ENCODE results near the gene CALN1.
"Not testable (repeated sequence)": the region's sequence is repeated elsewhere in the genome, so short reads cannot be mapped to it uniquely, and the experiment has no call there.

CALN1 gene

DNA sequence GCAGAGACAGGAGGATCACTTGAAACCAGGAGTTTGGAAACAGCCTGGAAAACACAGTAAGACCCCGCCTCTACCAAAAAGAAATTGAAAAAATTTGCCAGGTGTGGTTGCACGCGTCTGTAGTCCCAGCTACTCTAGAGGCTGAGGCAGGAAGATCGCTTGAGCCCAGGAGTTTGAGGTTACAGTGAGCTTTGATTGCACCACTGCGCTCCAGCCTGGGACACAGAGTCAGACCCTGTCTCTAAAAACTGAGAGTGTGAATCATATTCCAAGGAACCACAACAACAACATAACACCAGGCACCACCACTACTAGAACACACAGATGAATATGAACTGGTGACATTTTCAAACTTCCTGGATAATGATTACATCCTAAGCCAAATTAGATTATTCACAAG is 324.2 kb downstream of the CALN1 start:
- in situ Hi-C loops (cut with HindIII; ENCODE audit: low pct_ligation_motif_present, low pct_unique_long_range_greater_than_20kb, low sequenced_read_pairs) = no loop called here
- DNase-seq = no peak

DNA sequence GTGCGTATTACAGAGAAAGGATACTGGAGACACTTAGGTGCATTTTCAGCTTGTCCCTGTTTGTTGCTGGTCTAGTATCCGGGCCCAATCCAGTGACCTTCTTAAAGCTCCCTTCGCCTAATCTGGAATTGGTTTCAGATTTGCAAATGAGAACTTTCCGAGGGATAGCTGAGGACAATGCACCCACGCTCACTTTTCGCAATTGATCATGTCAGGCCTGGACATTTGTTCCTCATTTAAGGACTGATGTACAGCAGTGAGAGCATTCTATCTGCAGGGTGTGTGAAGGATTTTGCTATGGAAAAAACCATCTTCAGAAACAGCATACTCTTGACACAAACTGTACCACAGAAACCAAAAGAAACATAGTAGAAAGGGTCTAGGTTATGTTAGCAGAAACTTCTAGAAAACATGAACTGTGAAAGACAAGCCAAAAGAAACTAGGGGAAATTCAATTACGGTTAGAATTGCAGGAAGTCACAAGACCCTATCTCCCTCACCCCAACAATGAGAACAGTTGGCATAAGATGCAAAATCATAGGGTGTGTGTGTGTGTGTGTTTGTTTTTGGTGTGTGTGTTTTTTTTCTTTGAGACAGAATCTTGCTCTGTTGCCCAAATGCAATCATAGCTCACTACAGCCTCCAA is 331.1 kb downstream of the CALN1 start:
- no peak for DNase-seq
- in situ Hi-C loops (cut with HindIII; ENCODE audit: low pct_ligation_motif_present, low pct_unique_long_range_greater_than_20kb, low sequenced_read_pairs) = no loop called here

DNA sequence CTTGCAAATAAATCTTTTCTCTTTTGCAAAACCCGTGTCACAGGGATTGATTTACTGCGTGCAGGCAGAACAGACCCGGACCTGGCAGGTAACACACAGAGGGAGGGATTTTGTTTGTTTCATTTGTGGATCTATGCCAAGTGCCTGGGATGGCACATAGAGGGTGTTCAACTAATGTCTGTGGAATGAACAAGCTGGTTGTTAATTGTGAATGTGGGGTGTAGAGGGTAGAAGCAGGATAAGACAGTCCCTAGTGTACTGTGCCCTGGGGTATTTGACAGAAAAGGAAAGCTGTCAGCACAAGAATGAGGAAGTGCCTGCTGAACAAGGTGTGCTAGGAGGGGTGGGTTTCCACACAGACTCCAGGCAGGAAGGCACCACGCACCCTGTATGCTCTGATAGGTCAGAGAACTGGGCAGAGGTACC is 331.8 kb downstream of the CALN1 start:
- DNase-seq = no peak
- in situ Hi-C loops (cut with HindIII; ENCODE audit: low pct_ligation_motif_present, low pct_unique_long_range_greater_than_20kb, low sequenced_read_pairs) = no loop called here

DNA sequence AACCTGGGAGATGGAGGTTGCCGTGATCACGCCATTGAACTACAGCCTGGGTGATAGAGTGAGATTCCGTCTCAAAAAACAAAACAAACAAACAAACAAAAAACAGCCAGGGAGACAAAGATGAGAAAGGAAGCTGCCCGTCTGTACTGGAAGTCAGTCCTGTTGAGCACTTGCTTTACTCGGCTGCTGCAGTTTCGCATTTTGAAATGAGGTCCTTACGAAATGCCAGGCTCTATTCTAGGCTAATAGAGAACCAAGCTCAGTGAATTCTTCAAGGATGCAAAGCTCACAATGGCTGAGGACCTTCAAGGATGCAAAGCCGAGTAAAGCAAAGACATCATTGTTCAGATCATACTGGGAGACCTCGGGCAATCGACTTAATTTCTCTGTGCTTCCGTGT is 333.3 kb downstream of the CALN1 start:
- in situ Hi-C loops (cut with HindIII; ENCODE audit: low pct_ligation_motif_present, low pct_unique_long_range_greater_than_20kb, low sequenced_read_pairs) = no loop called here
- no peak for DNase-seq

DNA sequence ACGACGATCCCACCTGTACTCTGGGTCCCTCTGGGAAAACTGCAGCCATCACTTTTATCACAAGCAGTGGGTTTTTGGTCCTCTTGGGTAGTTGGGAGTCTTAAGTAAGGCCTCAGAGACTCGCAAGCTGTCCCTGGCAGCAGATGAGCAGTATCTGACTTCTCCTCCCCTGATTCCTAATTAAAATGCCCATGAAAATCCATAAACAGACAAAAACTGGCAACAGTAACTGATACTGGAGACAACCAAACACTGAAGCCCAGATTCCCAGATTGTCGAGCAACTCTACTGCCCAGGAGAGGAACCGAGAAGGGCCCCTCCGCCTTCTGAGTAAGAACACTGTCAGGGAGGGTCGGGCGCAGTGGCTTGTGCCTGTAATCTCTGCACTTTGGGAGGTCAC is 333.8 kb downstream of the CALN1 start:
- in situ Hi-C loops (cut with HindIII; ENCODE audit: low pct_ligation_motif_present, low pct_unique_long_range_greater_than_20kb, low sequenced_read_pairs) = no loop called here
- DNase-seq = no peak

DNA sequence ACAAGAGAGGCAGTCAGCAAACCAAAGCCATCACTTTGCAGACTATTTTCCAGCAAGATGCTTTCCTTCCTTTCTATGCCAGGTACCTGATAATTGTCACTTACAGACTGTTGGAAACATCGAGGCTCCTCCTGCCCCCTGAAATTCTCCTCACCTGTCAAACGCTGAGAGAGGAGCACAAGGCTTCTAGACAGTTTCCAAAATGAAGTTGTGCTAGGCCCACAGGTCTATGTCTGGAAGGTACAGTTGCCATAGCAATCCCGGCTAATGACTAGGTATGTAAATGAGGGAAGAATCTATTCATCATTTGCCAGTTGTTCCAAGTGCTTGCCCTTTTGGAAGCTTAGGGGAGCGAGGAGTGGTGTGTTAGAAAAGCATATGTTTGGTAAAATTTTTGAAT is 334.4 kb downstream of the CALN1 start:
- in situ Hi-C loops (cut with HindIII; ENCODE audit: low pct_ligation_motif_present, low pct_unique_long_range_greater_than_20kb, low sequenced_read_pairs) = no loop called here
- no peak for DNase-seq

DNA sequence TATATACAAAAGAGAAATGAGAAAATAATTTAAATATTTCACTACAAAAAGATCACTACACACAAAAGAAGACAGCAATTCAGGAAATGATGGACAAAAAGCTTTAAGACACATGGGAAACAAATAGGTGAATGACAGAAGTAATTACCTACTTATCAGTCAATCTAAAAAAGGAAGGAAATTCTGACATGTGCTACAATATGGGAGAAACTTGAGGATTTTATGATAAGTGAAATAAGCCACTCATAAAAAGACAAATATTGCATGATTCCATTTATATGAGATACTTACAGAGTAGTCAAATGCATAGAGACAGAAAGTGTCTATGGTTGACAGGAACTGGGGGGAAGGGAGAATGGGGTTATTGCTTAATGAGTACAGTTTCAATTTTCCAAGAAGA is 339.2 kb downstream of the CALN1 start:
- in situ Hi-C loops (cut with HindIII; ENCODE audit: low pct_ligation_motif_present, low pct_unique_long_range_greater_than_20kb, low sequenced_read_pairs) = no loop called here
- no peak for DNase-seq

DNA sequence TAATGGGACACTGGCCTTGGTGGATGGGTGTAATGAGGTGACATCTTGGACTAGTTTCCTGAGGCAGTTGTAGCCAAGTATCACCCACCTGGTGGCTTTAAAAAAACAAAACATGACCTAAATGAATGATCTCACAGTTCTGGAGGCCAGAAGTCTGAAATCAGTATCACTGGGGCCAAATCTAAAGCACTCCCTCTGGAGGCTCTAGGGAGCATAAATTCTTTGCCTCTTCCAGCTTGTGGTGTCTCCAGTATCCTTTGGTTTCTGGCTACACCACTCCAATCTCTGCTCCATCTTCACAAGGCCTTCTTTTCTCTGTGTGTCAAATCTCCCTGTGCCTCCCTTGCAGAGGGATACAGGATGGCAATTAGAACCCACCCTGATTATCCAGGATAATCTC is 342.9 kb downstream of the CALN1 start:
- no peak for DNase-seq
- in situ Hi-C loops (cut with HindIII; ENCODE audit: low pct_ligation_motif_present, low pct_unique_long_range_greater_than_20kb, low sequenced_read_pairs) = no loop called here

DNA sequence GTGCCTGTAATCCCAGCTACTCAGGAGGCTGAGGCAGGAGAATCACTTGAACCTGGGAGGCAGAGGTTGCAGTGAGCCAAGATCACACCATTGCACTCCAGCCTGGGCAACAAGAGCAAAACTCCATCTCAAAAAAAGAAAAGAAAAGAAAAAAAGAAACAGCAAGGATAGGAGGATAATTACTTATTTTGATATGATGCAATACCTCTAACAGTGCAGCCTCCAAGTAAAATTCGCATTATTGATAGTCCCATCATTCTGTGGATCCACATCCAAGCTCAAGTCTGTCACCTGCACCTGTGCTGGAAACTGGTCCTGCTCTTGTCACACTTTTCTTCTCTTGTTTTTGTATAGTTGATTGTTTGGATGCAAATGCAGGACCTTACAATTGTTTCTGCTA is 346.4 kb downstream of the CALN1 start:
- DNase-seq; in situ Hi-C loops (cut with HindIII; ENCODE audit: low pct_ligation_motif_present, low pct_unique_long_range_greater_than_20kb, low sequenced_read_pairs): not testable (repeated sequence)

DNA sequence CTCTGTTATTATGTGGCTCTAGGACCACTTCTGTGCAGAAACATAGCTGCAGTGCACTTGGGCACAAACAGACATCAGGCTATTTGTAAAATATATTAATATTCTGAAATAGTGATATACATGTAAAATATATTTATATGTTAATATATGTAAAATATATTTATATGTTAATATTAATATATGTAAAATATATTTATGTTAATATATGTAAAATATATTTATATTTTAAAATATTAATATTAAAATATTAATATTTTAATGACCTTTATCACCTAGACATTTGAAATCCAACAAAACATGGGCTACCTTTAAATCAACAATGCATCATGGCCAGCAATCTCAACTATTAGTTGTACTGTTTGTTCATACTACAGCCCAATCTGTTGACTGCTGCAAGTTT is 347.2 kb downstream of the CALN1 start:
- in situ Hi-C loops (cut with HindIII; ENCODE audit: low pct_ligation_motif_present, low pct_unique_long_range_greater_than_20kb, low sequenced_read_pairs) = no loop called here
- DNase-seq = no peak

DNA sequence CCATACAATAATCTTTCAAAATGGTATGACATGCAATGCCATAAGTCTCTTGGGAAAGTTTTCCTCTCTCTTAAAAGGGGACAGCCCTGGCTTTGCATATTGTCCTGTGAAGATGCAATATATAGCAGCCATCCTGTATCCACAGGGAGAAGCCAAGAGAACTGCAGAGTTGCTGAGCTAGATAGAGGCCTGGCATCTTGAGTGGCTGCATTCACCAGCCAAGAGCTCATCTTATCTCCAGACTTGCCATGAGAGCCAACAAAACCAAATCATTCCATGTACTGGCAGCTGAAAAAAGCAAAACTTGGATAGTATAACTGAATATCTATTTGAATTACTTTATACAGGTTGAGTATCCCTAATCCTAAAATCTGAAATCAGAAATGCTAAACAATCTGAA is 348.8 kb downstream of the CALN1 start:
- DNase-seq = no peak

DNA sequence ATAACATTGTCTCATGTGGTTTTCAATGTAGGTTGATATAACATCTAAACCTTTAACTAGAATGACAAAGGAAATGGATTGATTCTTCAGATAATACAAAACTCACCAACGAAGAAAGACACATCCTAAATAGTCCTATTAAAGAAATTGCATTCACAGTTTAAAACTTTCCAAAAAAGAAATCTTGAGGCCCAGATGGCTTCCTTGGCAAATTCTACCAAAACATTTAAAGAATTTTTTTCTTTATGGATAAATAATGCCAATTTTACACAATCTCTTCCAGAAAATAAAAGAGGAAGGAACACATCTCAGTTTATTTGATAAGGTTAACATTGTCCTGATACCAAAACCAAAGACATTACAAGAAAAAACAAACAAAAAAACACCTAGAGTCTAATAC is 349.5 kb downstream of the CALN1 start:
- in situ Hi-C loops (cut with HindIII; ENCODE audit: low pct_ligation_motif_present, low pct_unique_long_range_greater_than_20kb, low sequenced_read_pairs) = no loop called here
- no peak for DNase-seq

More for the DNA sequence above, 348.8 kb downstream of the CALN1 start:
- in situ Hi-C loops (cut with HindIII; ENCODE audit: low pct_ligation_motif_present, low pct_unique_long_range_greater_than_20kb, low sequenced_read_pairs) = no loop called here

DNA sequence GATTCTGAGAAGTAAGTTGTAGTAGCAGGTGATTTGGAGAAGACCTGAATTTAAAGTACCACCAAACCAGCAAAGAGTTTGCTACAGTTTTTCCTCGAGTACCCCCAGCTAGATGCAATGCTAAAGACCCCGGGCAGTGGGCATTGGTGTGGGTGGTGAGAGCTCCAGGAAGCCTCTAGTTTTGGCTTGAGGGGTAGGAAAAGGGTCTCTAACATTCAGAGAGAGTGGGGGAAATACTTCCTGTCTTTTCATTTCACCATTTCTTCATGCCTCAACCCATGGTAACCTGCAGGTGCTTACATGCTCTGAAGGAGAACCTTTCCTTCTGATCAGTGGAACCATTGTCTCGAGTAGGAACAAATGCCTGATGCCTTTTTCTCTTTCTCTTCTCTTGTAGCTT is 352.2 kb downstream of the CALN1 start:
- DNase-seq = no peak
- in situ Hi-C loops (cut with HindIII; ENCODE audit: low pct_ligation_motif_present, low pct_unique_long_range_greater_than_20kb, low sequenced_read_pairs) = no loop called here

DNA sequence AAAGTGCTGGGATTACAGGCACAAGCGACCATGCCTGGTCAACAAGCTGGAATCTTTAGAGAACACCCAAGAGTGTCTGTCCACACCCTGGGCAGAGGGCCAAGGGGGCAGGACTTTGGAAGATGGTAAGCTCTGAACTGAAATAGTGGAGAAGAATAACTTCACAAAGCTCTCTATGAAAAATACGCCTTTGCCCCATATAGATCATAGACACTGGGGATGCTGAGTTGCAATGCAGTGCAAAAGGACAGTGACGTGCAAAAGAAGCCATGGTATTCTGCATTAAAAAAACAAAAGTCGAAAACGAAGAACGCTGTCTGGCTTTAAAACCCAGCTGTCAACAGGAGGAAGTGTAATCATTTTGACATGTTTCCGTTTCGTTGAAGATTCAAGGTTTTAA is 353.6 kb downstream of the CALN1 start:
- DNase-seq = no peak
- in situ Hi-C loops (cut with HindIII; ENCODE audit: low pct_ligation_motif_present, low pct_unique_long_range_greater_than_20kb, low sequenced_read_pairs) = no loop called here

DNA sequence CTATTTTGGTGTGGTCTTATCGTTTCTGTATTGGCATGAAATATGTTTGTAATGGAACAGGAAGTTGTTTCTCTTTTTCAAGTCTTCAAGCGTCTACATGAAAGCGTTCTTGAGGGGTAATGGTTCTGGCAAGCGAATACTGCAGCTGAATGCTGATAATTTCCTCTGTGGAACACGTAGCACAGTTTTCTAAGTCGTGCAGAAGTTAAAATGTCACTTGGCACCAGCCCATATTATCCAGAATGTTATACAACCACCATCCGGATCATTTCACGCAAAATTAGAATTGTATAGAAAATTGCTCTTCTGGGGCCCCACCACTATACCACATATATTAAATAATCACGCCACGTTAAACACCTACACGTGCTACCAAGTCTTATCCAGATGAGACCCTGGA is 354.3 kb downstream of the CALN1 start:
- no peak for DNase-seq
- in situ Hi-C loops (cut with HindIII; ENCODE audit: low pct_ligation_motif_present, low pct_unique_long_range_greater_than_20kb, low sequenced_read_pairs) = no loop called here

DNA sequence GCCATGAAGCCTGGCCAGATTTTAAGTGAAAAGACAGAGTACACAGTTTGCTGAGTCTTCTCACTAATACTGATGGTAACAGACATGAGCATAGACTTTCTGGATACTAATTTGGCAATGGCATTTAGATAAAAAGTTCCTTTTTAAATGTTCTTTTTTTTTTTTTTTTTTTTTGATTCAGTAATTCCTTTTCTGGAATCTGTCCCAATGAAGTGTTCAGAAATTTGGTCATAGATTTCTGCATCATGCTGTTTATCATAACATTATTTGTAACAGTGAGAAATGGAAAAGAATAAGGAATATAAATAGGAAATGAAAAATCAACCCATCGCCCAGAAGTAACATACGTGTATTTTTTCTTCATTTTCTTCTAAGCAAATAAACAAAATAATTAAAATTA is 354.9 kb downstream of the CALN1 start:
- DNase-seq = no peak
- in situ Hi-C loops (cut with HindIII; ENCODE audit: low pct_ligation_motif_present, low pct_unique_long_range_greater_than_20kb, low sequenced_read_pairs) = no loop called here

DNA sequence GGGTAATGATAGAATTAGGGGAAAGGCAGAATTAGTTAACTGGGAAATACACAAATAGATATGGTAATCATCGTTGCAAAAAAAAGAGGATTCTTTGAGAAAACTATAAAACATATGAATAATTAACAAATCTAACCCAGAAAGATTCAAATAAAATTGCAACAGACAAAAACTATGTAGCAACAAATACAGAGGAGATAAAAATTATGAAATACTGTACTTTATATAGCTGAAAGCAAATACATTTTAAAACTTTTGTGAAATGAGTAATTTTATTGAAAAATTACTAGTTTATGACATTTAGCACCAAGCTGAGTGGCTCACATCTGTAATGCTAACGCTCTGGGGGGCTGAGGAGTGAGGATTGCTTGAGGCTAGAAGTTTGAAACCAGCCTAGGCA is 356.7 kb downstream of the CALN1 start:
- no peak for DNase-seq
- in situ Hi-C loops (cut with HindIII; ENCODE audit: low pct_ligation_motif_present, low pct_unique_long_range_greater_than_20kb, low sequenced_read_pairs) = no loop called here

DNA sequence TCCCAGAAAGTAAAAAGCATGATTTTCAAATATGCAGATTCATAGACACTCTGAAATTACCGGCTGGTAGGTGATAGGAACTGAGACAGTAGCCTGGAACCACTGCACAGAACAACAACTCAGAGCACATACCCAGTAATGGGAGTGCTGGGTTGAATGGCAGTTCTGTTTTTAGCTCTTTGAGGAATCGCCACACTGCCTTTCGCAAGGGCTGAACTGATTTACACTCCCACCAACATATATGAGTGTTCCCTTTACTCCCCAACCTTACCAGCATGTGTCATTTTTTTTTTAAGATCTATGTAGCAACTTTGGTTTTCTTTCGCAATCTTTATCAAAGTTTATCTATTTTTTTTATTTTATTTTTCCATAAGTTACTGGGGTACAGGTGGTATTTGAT is 358.8 kb downstream of the CALN1 start:
- in situ Hi-C loops (cut with HindIII; ENCODE audit: low pct_ligation_motif_present, low pct_unique_long_range_greater_than_20kb, low sequenced_read_pairs) = no loop called here

DNA sequence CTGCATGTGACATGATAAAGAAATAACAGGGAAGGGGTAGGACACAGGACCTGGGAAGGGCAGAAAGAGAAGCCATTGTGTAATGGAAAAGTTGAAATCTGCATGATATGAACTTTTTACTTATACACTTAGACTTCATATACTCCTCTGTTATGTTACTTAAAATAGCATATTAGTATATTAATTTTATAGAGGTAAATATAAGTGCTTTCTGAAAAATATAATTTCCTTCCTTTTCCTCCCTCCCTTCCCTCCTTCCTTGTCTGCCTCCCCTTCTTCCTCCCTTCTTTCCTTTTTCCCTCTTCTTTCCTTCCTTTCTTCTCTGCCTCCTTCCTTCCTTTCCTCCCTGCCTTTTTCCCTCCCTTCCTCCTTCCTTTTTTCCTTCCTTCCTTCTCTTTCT is 363.7 kb downstream of the CALN1 start:
- in situ Hi-C loops (cut with HindIII; ENCODE audit: low pct_ligation_motif_present, low pct_unique_long_range_greater_than_20kb, low sequenced_read_pairs) = no loop called here
- DNase-seq = no peak

More for the DNA sequence above, 358.8 kb downstream of the CALN1 start:
- DNase-seq = no peak

DNA sequence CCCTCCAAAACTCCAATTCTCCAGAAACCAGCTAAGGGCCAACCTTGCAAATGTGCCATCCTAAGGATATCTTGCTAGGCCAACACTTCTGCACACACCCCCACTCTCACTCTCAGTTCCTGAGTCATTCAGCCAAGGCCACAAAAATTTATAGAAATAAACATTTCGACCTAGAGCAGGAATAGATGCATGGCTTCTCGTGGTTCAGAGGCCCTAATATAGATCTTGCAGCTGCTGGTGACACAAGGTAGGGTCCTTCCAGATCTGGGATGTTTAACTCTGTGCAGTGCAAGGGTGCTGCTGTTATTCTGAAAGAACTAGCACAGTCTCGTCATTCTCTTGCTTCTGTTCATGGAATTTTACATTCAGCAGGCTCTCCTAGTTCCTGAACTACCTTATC is 369.3 kb downstream of the CALN1 start:
- DNase-seq = no peak
- in situ Hi-C loops (cut with HindIII; ENCODE audit: low pct_ligation_motif_present, low pct_unique_long_range_greater_than_20kb, low sequenced_read_pairs) = no loop called here

DNA sequence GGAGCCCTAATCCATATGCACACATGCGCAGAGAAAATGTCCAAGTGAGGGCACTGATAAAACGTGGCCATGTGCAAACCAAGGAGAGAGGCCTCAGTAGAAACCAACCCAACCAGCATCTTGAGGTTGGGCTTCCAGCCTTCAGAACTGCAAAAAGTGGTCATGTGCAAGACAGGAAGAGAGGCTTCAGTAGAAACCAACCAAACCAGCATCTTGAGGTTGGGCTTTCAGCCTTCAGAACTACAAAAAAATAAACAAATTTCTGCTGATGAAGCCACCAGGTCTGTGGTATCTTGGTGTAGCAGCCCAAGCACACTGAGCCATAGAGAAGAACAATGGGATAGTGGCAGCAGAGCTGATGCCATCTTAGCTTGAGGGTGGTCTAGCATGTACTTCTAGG is 371.5 kb downstream of the CALN1 start:
- no peak for DNase-seq
- in situ Hi-C loops (cut with HindIII; ENCODE audit: low pct_ligation_motif_present, low pct_unique_long_range_greater_than_20kb, low sequenced_read_pairs) = no loop called here

Data from ACHN (cell line).